Pulmonary artery endothelial cell (primary cell): ENCODE results near the gene ZNF75A. TPM values are rescaled to one million over a fixed set of nuclear protein-coding genes. Genes with fewer than 3 reads are reported as not detected.
"Not testable (repeated sequence)": the region's sequence is repeated elsewhere in the genome, so short reads cannot be mapped to it uniquely, and the experiment has no call there.

Experiments
- DNase-seq: peaks from one replicate; pipeline ENCODE4 v3.0.0-alpha.2; 2011; ENCODE audit warnings: low read depth, low spot score
- total RNA-seq: library from RNA; depleted of rRNA; stranded (reverse); fragments of >200 nt; gene quantifications from 2 replicates; pipeline ENCODE4 v1.2.3, GENCODE V29; 2014

Gene ZNF75A
- total RNA-seq, result 17.6 and 20.3 TPM in 2 replicates

DNA sequence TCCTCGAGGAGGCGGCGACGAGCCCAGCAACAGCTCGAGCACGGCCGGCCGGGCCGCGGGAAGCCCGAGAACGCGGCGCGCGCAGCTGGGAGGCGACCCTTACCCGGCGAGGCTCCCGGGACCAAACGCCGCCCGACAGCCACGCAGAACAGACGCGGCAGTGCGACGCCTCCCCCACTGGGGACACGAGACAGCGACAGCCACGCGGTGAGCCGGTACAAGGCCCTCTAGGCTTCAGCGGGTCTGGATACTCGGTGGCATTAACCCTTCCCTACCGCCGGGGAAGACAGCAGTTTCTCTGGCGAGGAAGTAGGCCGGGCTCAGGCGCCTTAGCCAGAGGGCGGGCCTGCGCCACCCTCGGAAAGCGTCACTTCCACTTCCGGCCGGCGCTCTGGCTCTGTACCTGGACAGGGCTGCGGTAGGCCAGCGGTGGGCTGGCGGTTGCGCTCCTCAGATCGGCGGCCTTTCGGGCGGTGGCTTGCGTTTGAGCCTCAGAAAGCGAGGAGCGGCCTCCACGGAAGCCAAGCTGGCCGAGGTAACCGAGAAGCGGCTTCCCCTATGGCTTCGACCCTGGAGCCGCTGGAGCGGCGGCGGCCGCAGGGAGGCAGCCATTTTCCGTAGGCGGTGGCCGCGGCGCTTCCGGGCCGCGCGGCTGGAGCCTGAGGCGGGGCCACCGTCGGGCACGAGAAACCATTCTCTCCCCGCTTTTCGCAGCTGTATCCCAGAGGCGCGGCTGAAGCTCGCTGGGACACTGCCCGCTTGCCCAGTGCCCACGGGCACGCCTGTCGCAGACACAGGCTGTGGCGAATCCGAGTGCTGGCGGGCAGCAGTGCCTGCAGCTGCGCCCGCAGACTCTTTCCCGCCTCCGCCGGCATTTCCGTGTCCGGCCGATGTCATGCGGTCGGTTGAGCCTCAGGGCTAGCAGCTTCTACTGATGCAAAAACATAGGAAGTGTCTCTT is at the start of gene ZNF75A, which contains the start of gene TIGD7:
TSS of gene ZNF75A (plus strand) at position 389 of the 960 bp plus-strand sequence. CDS start 2,932 bp downstream, outside the sequence.
TSS of gene TIGD7 (minus strand) at position 322 of the 960 bp plus-strand sequence. CDS start 4,816 bp downstream, outside the sequence.
- peak; percentile 80 for DNase-seq

DNA sequence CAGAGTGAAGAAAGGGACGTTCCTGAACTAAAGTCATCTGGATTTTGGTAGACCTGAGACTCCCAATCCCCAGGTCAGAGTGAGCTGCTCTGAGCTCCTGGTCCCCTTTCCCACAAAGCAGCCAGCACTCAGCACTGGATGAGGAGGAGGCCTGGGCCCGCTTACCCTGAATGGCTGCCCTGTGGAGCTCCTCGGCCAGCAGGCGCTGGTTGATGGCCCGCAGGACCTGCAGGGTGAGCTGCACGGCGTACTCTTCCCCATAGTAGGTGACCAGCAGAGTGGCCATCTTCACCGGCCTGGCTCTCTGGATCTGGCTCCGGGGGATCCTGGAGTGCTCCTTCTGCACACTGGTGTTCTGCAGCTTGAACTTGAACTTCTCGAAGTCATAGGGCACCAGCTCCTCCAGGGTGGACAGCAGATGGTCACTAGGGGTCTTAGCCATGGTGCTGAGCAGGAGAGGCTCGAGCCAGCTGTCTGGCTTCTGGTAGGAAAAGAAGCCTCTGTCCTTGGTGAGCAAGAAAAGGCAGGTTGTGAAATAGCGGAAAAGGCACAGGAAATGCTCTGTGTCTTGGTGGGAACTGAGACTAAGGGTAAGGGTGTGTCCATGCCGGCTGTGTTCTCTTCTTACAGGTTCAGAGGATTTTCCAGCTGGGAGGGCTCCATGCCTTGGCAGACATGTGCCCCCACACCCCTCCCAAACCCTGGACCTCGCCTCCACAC is 49.0 kb upstream of the ZNF75A start, which contains the start of gene MEFV:
TSS of gene MEFV (minus strand) at position 488 of the 720 bp plus-strand sequence. CDS start at position 442, 46 bp downstream.
- DNase-seq, result no peak

DNA sequence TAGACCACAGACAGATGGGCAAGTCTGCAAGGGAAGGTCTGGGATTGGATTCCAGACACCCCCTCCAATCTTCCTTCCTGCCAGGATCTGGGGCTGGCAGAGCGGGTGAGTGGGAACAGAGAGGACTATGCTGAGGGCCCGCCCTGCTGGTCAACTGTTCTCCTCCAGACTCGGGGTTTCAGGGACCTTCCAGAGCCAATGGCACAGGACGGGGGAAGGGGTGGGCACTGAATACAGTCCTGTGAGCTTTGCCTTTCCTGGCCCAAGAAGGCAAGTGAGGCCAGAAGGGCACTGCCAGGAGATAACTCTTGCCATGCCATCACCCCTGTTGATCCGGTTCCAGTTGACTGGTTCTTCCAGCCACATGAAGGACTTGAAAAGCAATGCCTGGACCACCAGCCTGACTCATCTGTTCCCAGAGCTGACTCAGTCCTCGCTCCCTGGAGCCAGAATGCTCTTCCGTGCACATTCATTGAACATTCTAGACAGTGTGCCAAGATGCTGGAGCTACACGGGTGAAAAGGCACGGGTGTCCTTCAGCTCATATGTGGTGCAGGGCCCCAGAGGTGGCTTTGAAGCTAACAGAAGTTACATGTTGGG is 48.3 kb upstream of the ZNF75A start:
- no peak for DNase-seq

DNA sequence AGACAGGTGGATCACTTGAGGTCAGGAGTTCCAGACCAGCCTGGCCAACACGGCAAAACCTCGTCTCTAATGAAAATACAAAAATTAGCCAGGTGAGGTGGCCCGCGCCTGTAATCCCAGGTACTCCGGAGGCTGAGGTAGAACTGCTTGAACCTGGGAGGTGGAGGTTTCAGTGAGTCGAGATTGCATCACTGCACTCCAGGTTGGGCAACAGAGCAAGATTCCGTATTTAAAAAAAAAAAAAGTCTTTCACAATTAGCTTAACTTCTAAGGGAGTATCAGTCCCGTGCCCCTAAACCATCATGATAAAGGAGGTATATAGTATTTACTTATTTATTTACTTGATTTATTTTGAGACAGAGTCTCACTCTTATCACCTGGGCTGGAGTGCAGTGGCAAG is 45.5 kb upstream of the ZNF75A start:
- DNase-seq, result no peak

DNA sequence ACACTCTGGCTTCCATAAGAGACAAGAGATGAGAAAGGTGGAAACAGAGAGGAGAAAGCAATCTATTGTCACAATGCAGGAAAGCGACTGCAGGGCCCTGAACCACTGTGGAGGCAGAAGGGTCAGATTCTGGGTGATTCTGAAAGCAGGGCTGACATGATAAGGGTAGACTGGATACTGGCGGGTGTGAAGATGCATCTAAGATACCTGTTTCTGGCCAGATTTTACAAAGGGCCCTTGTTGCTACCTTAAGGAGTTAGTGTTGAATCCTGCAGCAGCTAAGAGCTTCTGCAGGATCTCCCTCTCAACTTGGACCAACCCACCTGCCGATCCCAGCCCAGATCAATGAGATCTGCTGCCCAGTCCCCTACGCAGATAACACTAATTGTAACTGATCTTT is 42.8 kb upstream of the ZNF75A start:
- DNase-seq, result no peak

DNA sequence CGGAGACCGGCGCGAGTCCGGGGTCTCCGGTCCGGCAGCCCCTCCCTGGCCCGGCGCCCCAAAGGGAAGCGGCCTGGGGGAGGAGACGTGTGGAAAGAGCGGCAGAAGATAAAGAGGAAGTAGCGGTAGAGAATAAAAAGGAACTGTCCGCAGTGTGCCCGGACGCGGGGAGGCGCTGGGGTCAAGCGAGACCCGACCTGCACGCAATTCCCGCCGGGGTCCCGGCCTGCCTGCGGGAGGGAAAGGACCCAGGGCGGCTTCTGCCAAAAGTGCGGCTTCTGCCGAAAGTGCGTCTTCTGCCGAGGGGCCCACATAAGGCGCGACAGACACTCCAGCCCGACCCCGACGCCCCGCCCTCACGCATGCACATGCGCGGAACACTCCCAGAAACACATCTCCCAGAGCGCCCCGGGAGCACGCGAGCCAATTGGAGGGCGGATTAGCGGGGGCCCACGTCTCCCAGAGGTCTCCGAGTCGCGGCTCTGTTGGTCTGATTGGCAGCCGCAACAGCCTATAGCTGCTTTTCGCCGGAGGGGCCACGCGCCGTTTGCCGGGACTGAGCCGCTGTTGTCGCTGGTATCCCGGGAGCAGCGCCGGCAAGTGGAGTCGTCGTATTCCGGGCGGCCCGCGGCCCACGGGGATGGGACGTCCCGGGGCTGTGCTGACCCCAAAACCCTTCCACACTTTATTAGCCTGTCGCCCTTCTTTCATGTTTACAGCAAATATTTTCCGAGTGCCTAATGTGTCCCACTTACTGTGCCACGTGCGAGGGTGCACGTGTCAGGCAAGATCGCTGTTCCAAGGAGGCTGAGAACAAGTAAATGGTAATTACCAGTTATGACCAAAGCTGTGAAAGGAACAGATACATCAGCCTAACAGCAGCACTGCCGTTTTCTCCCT is 40.9 kb upstream of the ZNF75A start:
- DNase-seq, result peak; percentile 91

DNA sequence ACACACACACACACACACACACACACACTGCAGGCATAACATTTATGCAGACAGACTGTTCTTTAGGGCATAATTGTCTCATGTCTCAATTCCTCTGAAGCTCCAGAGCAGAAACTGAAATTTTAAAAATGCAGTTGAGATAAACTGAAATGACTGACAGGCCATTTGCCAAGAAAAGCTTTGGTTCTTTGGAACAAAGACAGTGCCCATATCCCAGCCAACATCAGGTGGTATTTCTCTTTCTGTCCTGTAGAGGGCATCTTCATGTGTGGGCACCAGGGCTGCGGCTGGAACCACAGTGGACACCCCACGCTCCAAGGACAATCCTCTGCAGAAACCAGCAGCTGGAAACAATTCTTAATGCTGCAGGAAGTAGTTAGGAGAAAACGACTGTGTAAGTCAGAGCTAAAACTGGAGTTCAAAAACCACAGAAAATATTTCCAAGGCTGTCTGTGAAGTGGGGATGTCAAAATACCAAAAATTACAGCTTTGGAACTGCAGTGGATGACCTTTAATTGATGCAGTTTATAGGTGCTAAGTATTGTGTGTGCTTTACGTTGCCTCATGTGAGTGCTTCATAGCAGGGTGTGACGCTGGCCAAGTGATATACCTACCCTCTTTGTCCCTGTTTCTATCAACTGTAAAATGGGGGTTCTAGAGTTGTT is 38.3 kb upstream of the ZNF75A start:
- DNase-seq, result peak; percentile 26

DNA sequence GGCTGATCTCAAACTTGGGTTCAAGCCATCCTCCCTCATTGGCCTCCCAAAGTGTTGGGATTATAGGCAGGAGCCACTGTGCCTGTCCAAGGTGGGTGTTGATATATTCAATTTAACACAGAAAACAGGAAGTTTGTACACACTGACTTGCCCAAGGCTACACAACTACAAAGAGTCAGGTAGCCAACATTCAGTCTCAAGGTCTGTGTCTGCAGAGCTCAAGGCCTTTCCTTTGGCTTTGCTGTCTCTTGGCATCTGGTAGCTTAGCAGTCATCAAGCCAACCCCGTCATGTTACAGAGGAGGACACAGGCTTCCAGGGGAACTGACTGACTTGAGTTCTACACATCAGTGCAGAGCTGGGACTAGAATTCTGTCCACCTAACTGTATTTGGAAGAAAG is 37.0 kb upstream of the ZNF75A start:
- no peak for DNase-seq

DNA sequence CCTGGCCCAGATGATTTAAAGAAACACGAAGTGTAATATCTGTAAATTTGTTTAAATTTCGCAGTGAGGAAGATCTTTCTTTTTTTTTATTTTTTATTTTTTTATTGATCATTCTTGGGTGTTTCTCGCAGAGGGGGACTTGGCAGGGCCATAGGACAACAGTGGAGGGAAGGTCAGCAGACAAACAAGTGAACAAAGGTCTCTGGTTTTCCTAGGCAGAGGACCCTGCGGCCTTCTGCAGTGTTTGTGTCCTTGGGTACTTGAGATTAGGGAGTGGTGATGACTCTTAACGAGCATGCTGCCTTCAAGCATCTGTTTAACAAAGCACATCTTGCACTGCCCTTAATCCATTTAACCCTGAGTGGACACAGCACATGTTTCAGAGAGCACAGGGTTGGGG is 34.6 kb upstream of the ZNF75A start:
- DNase-seq, result not testable (repeated sequence)

DNA sequence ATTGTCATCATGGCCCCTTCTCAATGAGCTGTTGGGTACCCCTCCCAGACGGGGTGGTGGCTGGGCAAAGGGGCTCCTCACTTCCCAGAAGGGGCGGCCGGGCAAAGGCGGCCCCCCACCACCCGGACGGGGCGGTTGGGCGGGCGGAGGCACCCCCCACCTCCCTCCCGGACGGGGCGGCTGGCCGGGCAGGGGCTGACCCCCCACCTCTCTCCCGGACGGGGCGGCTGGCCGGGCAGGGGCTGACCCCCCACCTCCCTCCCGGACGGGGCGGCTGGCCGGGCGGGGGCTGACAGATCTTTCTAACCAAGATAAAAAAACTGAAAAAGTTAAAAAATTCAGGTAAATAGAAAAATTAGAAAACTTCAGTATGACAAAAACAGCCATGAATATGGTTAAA is 34.0 kb upstream of the ZNF75A start:
- not testable (repeated sequence) for DNase-seq

DNA sequence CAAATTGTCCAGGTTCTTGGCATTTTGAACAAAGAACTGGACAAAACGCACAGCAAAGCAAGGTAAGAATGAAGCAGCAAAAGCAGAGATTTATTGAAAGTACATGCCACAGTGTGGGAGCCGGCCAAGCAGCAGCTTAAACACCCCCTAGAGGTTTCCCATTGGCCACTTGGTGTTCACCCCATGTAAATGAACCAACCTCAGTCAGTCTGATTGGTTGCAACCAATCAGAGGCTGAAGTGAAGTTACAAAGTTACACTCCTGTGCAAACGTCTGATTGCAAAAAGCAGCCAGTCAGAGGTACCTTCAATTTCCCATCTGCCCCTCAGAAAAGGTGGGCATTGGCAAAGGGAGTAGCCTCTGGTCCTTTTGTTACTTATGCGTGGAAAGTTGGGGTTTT is 30.8 kb upstream of the ZNF75A start:
- DNase-seq, result no peak

DNA sequence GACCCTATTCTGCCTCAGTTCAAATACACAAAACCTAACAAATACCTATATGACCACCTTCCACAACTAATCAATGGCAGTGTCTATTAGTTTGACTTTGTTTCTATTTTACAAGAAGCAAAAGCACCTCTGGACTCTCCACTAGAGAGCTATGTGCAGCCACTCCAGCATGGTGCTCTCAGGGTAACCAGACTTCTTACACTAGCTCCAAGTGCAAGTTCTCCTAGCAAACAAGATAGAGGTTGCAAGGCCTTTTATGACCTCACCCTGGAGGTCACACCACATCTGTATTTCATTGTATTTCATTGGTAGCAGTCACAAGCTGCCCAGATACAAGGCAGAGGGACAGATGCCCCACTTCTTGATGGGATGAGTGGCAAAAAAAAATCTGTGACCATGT is 30.4 kb upstream of the ZNF75A start:
- no peak for DNase-seq

DNA sequence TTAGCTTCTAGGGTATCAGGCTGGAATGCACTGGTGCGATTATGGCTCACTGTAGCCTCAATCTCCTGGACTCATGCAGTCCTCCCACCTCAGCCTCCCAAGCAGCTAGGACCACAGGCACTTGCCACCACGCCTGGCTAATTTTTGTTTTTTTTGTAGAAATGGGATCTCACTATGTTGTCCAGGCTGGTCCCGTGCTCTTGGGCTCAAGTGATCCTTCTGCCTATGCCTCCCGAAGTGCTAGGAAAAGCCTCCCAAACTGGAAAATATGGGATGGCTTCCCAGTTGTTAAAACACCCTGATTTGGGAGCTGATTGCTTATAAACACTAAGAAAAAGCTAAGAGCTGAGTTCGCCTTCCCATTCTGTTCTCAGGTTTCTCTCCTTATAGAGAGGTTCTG is 28.6 kb upstream of the ZNF75A start:
- no peak for DNase-seq

DNA sequence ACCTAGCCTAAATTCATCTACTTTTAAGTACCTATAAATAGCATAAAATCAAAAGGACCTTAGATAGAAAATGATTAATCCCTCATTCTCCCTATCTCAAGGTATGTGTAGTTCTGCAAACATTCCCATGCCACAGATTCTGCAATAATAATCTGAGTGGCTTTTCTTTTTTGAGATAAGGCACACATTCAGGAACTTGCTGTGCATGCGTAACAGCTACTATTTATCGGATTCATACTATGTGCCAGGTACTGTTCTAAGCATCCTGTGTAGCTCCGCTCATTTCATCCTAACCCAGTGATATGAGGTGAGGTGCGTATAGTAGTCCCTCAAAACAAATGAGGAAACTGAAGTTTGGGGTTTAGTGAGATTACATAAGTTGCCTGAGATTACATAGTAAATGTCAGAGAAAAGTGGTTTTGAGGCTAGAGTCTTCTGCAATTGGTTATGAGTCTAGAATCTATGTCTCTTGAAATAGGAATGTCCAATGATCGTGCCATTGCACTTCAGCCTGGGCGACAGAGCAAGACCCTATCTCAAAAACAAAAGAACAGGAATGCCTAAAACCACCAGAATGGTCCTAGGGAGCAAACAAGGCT is 24.0 kb upstream of the ZNF75A start:
- no peak for DNase-seq

DNA sequence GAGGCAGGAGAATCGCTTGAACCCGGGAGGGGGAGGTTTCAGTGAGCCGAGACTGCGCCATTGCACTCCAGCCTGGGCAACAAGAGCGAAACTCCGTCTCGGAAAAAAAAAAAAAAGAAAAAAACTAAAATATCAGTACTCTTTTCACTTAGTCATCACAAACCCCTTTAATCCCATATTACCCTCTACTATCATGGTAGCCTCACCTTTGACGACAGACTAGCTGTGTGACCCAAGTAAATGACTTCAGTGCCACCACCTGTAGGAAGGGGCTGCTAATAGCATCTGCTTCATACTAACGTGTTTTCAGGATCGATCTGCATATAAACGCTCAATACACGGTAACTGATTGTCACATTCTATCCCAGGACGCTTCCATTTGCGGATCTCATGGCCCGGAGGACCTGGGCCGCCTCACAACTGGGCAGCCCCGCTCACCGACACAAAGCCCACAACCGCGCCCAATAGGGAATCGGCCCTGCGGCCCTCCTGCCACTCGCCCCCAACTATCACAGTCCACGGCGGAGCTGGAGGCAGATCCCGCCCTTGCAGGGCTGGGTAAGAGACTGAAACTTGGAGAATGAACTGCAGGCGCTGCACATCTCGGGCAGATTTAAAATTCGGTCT is 23.1 kb upstream of the ZNF75A start:
- DNase-seq, result no peak

DNA sequence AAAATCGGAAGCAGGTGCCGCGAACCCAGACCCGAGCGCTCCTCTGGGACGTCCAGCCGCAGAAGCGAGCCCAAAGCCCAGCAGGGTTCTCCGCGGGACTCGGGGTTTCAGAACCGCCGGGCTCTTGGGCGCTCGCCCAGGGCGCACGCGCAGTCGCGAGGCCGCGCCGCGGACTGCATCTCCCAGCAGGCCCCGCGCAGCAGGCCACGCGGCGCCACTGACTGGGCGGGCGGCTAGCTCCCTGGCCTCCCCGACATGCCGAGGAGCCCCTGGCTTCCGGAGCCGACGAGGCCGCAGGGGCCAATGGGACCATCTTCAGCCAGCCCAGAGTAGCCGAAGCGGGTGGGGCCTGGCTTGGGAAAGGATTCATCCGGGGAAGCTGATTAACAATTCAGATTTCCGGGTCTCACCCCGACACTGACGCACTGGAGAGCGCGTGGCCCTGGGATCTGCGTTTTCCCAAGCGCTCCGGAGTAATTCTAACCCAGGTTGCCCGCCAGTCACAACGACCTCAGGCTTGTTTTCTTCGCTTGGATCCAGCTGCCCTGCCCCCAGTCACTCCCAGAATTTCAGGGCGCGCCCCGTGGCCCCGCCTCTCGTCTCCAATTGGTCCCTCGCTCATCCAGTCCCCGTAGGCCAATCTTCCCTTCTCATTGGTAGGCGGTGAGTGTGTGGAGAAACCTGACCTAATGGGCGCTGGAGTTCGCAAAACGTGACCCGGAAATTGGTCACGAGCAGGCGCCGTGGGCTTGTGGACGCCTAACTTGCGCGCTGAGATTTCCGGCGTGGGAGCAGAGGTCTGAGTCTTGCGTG is 22.4 kb upstream of the ZNF75A start, which contains the start of gene ZNF263:
TSS of gene ZNF263 (plus strand) at position 762 of the 813 bp plus-strand sequence. CDS start 328 bp downstream, outside the sequence.
- DNase-seq, result peak; percentile 92

DNA sequence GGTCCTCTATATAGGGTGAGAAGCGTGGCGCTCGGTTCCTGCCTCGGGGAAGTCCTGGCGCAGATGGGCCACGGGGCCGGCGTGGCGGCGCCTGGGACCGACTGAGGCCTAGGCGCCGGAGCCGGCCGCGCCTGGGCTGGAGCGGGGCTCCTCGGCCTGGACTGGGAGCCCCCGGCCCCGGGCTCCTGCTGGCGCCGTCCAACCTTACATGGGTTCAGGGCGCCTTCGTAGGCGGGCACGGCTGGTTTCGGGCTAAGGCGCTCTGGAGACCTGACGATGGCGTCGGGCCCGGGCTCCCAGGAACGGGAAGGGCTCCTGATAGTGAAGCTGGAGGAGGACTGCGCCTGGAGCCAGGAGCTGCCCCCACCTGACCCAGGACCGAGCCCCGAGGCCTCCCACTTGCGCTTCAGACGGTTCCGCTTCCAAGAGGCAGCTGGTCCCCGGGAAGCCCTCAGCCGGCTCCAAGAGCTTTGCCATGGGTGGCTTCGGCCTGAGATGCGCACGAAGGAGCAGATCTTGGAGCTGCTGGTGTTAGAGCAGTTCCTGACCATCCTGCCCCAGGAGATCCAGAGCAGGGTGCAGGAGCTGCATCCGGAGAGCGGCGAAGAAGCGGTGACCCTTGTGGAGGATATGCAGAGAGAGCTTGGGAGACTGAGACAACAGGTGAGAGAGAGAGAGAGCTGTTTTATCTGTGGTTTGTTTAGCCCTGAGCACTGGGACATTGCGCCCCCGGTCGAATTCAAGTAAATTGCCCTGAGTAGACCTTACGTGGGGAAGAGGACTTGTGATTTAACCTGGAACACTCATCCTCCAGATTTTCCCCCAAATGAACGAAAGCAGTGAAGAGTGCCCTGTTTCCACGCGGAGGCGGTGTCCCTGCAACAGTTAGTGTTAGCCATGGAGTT is 21.5 kb upstream of the ZNF75A start:
- no peak for DNase-seq
